ENCODE data around the gene OSR1.

Gene OSR1

GRCh38 chr2:19357402-19358241, 801 bp downstream of the OSR1 start:
- no peak for TF ChIP-seq ZFX (IDR thresholded peaks at IDR 0.05)
- no peak for TF ChIP-seq CTCF (conservative IDR thresholded peaks at IDR 0.05)
- H3K27ac ChIP-seq = no peak overlapping the region

DNA sequence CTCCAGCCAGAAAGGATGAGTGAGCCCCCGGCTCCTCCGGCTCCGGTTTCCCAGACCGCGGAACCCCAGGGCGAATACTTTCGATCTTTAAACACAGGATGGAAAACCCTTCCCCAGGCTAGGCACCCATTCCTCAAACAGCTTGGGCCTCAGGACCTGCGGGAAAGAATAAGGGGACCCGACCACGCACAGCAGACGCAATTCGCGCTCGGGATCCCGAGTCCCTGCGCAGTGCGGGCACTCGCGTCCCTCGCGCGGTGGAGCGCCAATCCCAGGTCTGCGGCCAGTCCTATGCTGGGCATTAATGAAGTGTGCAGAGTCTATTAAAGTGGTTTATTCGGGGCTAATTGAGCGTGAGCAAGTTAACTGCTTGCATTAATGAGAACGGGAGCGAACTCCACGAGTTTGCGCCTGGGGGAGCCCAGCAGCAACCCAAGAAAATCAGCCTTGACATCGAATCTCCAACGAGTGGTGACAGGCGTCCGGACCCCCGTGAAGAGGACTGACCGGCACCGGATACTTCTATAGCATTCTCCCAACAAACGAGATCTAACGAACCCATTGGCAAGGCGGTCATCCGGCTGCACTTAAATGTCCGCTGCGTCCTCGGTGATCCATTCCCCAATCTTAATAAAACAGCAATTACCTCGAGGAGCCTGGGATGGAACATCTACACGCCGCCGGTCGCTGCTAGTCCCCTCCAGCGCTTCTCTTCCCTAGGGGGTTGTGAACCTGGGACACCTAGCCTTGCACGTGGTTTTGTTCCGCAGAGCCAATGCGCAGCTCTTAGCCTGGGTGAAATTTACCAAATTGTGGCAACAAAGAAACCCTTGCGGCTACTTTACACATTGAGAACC, 1.6 kb downstream of the OSR1 start:
- TF ChIP-seq CTCF (conservative IDR thresholded peaks at IDR 0.05) (no peak), ZFX (IDR thresholded peaks at IDR 0.05) (no peak)
- H3K27ac ChIP-seq = no peak overlapping the region

DNA sequence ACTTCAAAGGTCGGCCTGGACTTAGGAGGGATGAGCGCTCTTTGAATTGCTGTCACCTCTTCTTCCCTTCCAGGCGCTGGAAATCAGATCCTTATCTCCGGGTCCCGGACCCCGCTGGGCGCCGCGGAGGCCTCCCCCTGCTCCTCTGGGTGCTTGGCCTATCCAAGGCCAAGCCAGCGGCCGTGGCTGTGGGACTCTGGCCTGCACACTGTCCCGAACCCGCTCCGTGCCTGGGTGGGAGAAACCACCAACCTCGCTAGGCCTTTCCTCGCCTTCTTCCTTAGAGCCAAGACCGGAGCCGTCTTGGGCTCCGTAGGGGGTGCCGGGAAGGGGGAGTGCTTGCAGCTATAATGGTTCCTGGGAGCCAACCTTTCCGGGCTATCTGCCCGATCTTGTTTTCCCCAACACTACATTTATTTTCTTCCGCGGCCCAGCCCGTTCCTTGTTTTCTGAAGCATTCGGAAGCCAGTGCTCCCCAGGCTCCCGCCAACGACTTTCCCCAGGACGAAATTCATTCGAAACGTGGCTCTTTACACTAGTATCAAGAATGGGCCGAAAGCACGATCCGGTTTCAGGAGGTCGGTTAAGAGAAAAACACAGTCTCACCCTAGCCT, 2.4 kb downstream of the OSR1 start:
- no peak overlapping the region for H3K27ac ChIP-seq
- no peak for TF ChIP-seq CTCF (conservative IDR thresholded peaks at IDR 0.05)
- TF ChIP-seq ZFX (IDR thresholded peaks at IDR 0.05) = no peak

- no peak overlapping the region for H3K27ac ChIP-seq
- TF ChIP-seq ZFX (IDR thresholded peaks at IDR 0.05) = no peak
- TF ChIP-seq CTCF (conservative IDR thresholded peaks at IDR 0.05) = no peak
Observed at GRCh38 chr2:19355416-19355821, 3.0 kb downstream of the OSR1 start.

- H3K27ac ChIP-seq = no peak overlapping the region
- TF ChIP-seq ZFX (IDR thresholded peaks at IDR 0.05) = no peak
- no peak for TF ChIP-seq CTCF (conservative IDR thresholded peaks at IDR 0.05)
Observed at GRCh38 chr2:19355014-19355405, 3.4 kb downstream of the OSR1 start.

- no peak overlapping the region for H3K27ac ChIP-seq
- TF ChIP-seq CTCF (conservative IDR thresholded peaks at IDR 0.05) (no peak), ZFX (IDR thresholded peaks at IDR 0.05) (no peak)
Observed at GRCh38 chr2:19353721-19354050, 4.7 kb downstream of the OSR1 start.

Measured in C4-2B (cell line).